Ovary (tissue), 9 donors: Measurements from ENCODE around the gene TKTL1. TPM values are rescaled to one million over a fixed set of nuclear protein-coding genes. Genes with fewer than 3 reads are reported as not detected.

Experiments
- DNase-seq, 5 donors: peaks; one replicate each; pipeline ENCODE4 v3.0.0-alpha.2; 2019 to 2020
- H3K27ac ChIP-seq, 2 donors: fragments of 200-600 bp; one replicate each; pipeline versions ENCODE4 v1.5.1 to v1.8.0; 2019 to 2022
- H3K27me3 ChIP-seq: fragments of 200-600 bp; one replicate; pipeline ENCODE4 v1.8.0; 2022
- H3K36me3 ChIP-seq: fragments of 200-600 bp; sonication (generic); one replicate; pipeline ENCODE4 v1.5.1; 2019
- H3K4me1 ChIP-seq: one replicate; pipeline ENCODE4 v1.8.1; 2013; ENCODE audit warnings: mild to moderate bottlenecking, moderate library complexity; ENCODE audit not compliant: insufficient read depth
- H3K4me3 ChIP-seq: fragments of 200-600 bp; sonication (generic); one replicate; pipeline ENCODE4 v1.5.1; 2017
- H3K9me3 ChIP-seq, 2 donors: fragments of 200-600 bp in 1 of 2; sonication (generic) in 1 of 2; one replicate each; pipeline versions ENCODE4 v1.5.1 to v1.8.1; 2013 to 2019; ENCODE audit warnings: mild to moderate bottlenecking in 1 of 2, moderate library complexity in 1 of 2
- EP300 ChIP-seq: sonication (generic); formaldehyde crosslinking; IDR thresholded peaks from one replicate; pipeline ENCODE4 v1.6.1; 2017; ENCODE audit warnings: antibody characterized with exemption
- POLR2A ChIP-seq: fragments of 450-650 bp; IDR thresholded peaks from one replicate; pipeline ENCODE4 v1.6.1; 2017; ENCODE audit warnings: antibody characterized with exemption, mild to moderate bottlenecking, moderate library complexity
- WGBS, 3 donors: extraction: QIAGEN DNeasy Blood & Tissue Kit in 1 of 3; methylation state at CpG; one replicate each; pipeline versions ENCODE4 v1.1.5 to v1.1.7; 2013 to 2017; 5-methylcytosine and 5-hydroxymethylcytosine counted together
- intact Hi-C, 4 donors: fragments of 100-400 bp; cut with DNase I; formaldehyde crosslinking; loops; one replicate each; pipeline versions ENCODE4 v1.11.0 to v1.15.1; 2022 to 2023
- polyA plus RNA-seq, 2 donors: library from polyadenylated mRNA; stranded (reverse); fragments of 200-250 nt in 1 of 2; fragments of 350-450 nt in 1 of 2; fragmentation: Illumina TruSeq in 1 of 2; extraction: RNeasy Lipid Tissue Mini Kit (QIAGEN cat#74804) in 1 of 2; gene quantifications; one replicate each; pipeline ENCODE4 v1.2.3, GENCODE V29; 2013 to 2014
- total RNA-seq, 7 donors: library from RNA; depleted of rRNA in 2 of 7; stranded (reverse); fragments of >200 nt in 2 of 7; fragmentation: NEBNext Ultra II Directional in 3 of 7; extraction: Animal tissue kit (Norgen Biotek cat#: 25700) in 3 of 7; gene quantifications; one replicate each; pipeline versions ENCODE4 v1.1.0 to v1.2.4, GENCODE V29; 2016 to 2023
- TF ChIP-seq, protein P1 (sequence below), 3 donors: fragments of 450-650 bp in 2 of 3; fragments of 200-600 bp in 1 of 3; IDR thresholded peaks; one replicate each; pipeline versions ENCODE4 v1.5.1 to v1.8.0; 2016 to 2022; ENCODE audit warnings: antibody characterized with exemption in 3 of 3, mild to moderate bottlenecking in 1 of 3
- donor health status: DM: no; HTN: no; CAD: no; lungs with moderate emphysema.
- donor health status: DM: no; HTN: no; CAD: no.
- donor health status: Bipolar disorder and iron deficiency.
- donor health status: DM: yes; HTN: yes; CAD: no.
- donor health status: DM: no; HTN: no; CAD: no.
- donor health status: DM: yes; HTN: yes; CAD: no.

Gene TKTL1
- total and polyA plus RNA-seq, 9 donors: 0.12 to 0.91 (median 0.30) TPM; not detected in 3

DNA sequence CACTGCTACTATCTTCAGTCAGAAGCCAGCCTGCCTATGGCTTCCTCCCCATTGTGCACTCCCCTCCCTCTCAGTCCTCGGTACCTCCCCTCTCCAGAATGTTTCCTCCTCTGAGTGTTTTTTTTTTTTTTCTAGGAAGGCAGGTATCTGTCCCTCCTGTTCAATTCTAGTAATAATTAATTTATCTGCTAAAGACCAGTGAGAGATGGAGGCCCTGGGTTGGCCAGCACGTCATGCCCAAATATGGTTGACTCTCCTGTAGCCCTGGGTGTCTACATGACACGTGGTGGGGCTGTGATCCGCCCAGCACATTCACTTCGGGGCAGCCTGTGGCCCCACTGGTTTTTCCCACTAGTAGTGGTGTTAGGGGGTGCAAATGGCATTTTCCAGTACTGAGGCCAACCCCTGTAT lies 77.0 kb downstream of the TKTL1 start:
- no peaks in the 10 kb centered on the region for H3K9me3 ChIP-seq
- H3K4me3 ChIP-seq: peak overlapping the region; percentile 55
- H3K27ac ChIP-seq: peak overlapping the region in 1 of 2 donors; percentile 6
- no peak for DNase-seq
- WGBS, 3 donors: 36 to 47% (median 43%) methylated on average over 5 of the region's 5 CpGs
- H3K4me1 ChIP-seq: peaks cover 7% of the 10 kb centered on the region
- no peak for TF ChIP-seq POLR2A
- TF ChIP-seq EP300: no peak
- TF ChIP-seq, protein P1, sequence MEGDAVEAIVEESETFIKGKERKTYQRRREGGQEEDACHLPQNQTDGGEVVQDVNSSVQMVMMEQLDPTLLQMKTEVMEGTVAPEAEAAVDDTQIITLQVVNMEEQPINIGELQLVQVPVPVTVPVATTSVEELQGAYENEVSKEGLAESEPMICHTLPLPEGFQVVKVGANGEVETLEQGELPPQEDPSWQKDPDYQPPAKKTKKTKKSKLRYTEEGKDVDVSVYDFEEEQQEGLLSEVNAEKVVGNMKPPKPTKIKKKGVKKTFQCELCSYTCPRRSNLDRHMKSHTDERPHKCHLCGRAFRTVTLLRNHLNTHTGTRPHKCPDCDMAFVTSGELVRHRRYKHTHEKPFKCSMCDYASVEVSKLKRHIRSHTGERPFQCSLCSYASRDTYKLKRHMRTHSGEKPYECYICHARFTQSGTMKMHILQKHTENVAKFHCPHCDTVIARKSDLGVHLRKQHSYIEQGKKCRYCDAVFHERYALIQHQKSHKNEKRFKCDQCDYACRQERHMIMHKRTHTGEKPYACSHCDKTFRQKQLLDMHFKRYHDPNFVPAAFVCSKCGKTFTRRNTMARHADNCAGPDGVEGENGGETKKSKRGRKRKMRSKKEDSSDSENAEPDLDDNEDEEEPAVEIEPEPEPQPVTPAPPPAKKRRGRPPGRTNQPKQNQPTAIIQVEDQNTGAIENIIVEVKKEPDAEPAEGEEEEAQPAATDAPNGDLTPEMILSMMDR (IDR thresholded peaks at IDR 0.05): no peak
- intact Hi-C loops: no loop called here
- H3K36me3 ChIP-seq: no peaks in the 10 kb centered on the region
- H3K27me3 ChIP-seq: no peaks in the 10 kb centered on the region

DNA sequence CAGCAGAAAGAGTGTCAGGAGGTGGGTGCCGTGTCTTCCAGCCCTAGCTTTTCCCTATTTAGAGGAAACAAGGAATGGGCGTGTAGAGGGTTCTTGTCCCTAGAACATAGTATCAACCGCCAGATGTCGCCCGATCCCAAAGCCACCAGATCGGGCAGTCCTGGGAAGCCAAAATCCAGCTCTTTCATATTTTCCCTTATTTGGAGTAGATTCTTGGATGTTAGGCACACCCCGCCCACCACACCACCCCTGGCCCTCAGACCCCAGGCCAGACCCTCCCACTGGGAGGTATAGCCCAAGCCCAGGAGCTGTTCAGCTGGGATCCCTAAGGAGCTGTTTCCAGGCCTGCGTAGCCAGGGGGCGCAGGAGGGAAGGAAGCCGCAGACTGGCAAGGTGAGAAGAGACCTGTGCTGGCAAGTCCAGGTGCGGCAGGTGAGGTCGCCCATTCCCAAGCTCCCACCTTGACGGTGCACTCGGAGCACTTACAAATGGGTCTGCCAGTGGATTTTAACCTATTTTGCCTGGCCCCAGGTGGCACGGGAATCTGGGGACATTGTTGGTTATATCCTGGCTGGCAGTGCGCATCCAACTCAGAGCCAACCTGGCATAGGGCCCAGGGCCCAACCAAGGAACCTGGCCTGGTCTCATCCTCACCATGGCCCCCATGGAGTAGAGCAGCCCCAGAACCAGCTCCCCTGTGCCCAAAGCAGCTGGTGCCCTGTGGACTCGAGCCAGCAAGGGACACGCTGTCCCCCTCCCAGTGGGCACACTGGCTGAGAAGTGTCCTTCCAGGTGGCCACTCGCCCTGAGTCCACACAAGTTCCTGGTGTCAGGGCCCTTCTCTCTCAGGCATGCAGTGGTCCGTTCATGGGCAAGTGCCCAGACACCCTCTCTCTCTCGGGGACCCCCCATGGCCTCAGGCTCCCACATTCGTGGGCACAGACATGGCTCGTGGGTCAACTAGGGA lies 78.0 kb downstream of the TKTL1 start:
- Histone ChIP-seq H3K9me3 (no peaks in the 10 kb centered on the region), H3K36me3 (no peaks in the 10 kb centered on the region), H3K4me3 (peak overlapping the region; percentile 55), H3K27ac (peak overlapping the region; percentile 76 to 77), H3K27me3 (no peaks in the 10 kb centered on the region), H3K4me1 (no peaks in the 10 kb centered on the region)
- intact Hi-C loops: no loop called here
- WGBS, 3 donors: 38 to 44% (median 41%) methylated on average over 23 of the region's 23 CpGs
- TF ChIP-seq, protein P1 (IDR thresholded peaks at IDR 0.05): peak; percentile 21 to 67 (median 57)
- TF ChIP-seq EP300: no peak
- DNase-seq: peak; percentile 63 to 76 (median 70)

DNA sequence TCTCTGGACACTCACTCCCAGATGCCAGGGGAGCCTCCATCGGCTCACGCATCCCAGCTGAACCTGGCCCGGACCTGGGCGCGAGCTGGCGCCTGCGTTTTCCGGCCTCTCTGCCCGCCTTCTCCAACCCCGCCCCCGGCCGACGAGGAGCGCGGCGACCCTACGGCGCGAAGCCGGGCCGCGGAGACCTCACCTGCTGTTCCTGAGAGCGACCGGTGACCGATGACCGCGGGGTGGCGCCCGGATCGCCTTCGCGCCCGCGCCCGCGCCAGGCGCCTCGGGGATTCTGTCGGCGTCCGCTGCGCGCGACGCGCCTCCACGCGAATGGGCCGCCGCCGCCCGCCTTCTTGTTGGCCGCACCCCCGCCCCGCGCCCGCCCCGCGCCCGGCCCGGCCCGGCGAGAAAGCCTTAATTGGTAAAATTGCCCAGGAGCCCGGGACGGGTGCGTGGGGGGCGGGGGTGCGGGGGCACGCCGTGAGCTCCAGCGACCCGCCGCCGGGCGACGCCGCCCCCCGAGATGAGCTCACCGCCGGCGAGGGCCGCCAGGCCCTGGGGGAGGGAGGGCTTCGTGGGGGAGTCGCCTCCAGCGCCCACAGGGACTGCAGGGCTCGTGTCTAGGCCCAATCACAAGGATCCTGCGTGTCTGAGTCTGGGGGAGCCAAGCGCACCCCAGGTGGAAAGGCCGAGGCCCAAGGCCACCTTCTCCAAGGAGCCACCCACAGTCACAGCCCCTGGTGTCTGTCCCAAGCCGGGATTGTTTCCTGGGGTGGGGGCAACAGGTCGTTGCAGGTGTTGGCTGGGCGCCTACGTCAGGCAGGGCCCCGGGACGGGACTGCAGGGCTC lies 78.9 kb downstream of the TKTL1 start, which contains the start of gene FLNA:
Gene FLNA, minus strand, starts transcription at position 322 of the 843 bp plus-strand sequence. CDS start 3,389 bp downstream, outside the sequence.
- no peaks in the 10 kb centered on the region for H3K27me3 ChIP-seq
- DNase-seq: peak; percentile 54 to 77 (median 62)
- no peaks in the 10 kb centered on the region for H3K36me3 ChIP-seq
- peak within 1 kb of the TSS; percentile 76 to 77 for H3K27ac ChIP-seq
- no peaks in the 10 kb centered on the region for H3K4me1 ChIP-seq
- peak within 1 kb of the TSS; percentile 55 for H3K4me3 ChIP-seq
- intact Hi-C loops: no loop called here
- 35 to 42% (median 35%) methylated on average over 73 to 95 of the region's 95 CpGs for WGBS, 3 donors
- no peaks in the 10 kb centered on the region for H3K9me3 ChIP-seq
- no peak for TF ChIP-seq POLR2A
- TF ChIP-seq, protein P1 (IDR thresholded peaks at IDR 0.05): peak in 1 of 3 donors; percentile 29

DNA sequence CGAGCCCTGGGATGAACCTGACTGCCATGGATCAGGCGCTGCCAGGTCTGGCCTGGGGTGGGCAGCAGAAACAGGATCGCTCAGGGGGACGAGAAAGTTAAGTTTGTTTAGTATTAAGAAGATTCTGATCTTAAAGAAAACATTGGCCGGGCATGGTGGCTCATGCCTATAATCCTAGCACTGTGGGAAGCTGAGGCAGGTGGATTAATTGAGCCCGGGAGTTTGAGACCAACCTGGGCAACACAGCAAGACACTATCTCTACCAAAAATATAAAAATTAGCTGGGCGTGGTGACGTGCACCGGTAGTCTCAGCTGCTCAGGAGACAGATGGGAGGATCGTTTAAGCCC lies 79.5 kb downstream of the TKTL1 start:
- Histone ChIP-seq H3K36me3 (no peaks in the 10 kb centered on the region), H3K4me1 (no peaks in the 10 kb centered on the region), H3K9me3 (no peaks in the 10 kb centered on the region), H3K4me3 (peak overlapping the region; percentile 55), H3K27me3 (no peaks in the 10 kb centered on the region), H3K27ac (peak overlapping the region; percentile 76 to 77)
- WGBS, 3 donors: 63 to 65% (median 64%) methylated on average over 10 of the region's 10 CpGs
- no peak for DNase-seq
- TF ChIP-seq POLR2A: no peak
- TF ChIP-seq EP300: no peak
- TF ChIP-seq, protein P1 (IDR thresholded peaks at IDR 0.05): no peak
- intact Hi-C loops: no loop called here
